WI38 (cell line): ENCODE data around the gene ACTR6.
"Not testable (repeated sequence)": the region's sequence is repeated elsewhere in the genome, so short reads cannot be mapped to it uniquely, and the experiment has no call there.

Experiments used
- H3K4me3 ChIP-seq: 2 replicates; pipeline ENCODE4 v1.5.1; 2011; ENCODE audit warnings: low read depth, mild to moderate bottlenecking, control low read depth, low read length
- TF ChIP-seq, protein P1 (sequence below): IDR thresholded peaks from 2 replicates; pipeline ENCODE4 v1.5.1; 2012; ENCODE audit warnings: low read depth, mild to moderate bottlenecking, control low read depth, low read length

The ACTR6 gene

DNA sequence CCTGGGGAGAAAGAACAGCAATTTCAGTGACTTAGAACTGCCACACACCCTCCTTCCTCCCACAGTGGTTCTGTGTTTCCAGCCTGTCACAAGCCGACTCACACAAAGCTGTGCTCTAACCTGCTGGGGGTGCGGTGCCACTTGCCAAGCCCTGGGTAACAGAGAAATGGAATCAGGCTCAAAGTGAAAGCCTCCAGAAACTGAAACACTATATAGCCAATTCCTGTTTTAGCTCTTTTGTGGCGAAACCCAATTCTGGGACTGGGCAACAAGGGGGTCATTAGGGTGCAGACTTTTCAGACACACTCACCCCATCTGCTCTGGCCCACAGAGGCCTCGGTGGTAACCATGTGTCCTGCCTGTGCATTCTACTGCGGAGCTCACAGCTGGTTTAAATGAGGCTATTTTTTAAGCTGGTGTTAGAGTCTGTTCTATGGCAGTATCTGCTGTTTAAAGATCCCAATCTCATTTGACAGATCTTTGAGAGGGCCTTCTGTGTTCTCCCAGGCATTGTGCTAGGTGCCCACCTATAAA, 15.2 kb upstream of the ACTR6 start:
- H3K4me3 ChIP-seq: no peak overlapping the region
- TF ChIP-seq, protein P1, sequence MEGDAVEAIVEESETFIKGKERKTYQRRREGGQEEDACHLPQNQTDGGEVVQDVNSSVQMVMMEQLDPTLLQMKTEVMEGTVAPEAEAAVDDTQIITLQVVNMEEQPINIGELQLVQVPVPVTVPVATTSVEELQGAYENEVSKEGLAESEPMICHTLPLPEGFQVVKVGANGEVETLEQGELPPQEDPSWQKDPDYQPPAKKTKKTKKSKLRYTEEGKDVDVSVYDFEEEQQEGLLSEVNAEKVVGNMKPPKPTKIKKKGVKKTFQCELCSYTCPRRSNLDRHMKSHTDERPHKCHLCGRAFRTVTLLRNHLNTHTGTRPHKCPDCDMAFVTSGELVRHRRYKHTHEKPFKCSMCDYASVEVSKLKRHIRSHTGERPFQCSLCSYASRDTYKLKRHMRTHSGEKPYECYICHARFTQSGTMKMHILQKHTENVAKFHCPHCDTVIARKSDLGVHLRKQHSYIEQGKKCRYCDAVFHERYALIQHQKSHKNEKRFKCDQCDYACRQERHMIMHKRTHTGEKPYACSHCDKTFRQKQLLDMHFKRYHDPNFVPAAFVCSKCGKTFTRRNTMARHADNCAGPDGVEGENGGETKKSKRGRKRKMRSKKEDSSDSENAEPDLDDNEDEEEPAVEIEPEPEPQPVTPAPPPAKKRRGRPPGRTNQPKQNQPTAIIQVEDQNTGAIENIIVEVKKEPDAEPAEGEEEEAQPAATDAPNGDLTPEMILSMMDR: no peak

DNA sequence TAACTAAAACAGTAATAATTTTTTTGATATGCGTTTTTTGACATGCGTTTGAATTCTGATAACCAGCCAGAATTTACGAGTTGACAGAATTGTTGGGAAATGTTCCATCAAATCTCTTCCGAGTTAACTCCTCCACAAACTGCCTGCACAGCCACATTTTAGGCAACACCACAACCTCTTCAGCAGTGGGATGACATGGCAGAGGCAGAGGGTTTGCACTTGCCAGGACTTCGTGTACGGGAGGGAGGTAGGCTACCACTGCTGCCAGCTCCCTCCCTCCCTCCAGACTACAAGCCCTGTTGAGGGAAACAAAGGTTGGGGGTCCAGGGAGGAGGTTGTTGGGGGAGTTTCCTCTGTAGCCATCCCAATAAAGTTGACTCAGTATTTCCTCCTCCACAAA, 14.5 kb upstream of the ACTR6 start:
- TF ChIP-seq, protein P1: no peak

DNA sequence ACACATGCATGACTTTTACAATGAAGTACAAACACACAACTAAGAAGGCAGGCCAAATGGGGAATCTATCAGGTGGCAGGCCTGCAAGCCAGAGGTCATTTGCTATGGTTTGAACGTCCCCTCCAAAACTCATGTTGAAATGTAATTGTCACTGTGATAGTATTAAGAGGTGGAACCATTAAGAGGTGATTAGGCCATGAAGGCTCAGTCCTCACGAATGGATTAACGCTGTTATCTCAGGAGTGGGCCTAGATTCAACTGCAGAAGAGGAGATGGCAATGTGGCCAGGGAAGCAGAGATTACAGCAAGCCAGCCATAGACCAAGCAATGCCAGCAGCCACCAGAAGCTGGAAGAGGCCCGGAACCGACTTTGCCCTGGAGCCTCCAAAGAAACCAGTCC, 13.5 kb upstream of the ACTR6 start:
- H3K4me3 ChIP-seq: no peak overlapping the region
- TF ChIP-seq, protein P1: no peak

More for the DNA sequence above, 14.5 kb upstream of the ACTR6 start:
- no peak overlapping the region for H3K4me3 ChIP-seq

DNA sequence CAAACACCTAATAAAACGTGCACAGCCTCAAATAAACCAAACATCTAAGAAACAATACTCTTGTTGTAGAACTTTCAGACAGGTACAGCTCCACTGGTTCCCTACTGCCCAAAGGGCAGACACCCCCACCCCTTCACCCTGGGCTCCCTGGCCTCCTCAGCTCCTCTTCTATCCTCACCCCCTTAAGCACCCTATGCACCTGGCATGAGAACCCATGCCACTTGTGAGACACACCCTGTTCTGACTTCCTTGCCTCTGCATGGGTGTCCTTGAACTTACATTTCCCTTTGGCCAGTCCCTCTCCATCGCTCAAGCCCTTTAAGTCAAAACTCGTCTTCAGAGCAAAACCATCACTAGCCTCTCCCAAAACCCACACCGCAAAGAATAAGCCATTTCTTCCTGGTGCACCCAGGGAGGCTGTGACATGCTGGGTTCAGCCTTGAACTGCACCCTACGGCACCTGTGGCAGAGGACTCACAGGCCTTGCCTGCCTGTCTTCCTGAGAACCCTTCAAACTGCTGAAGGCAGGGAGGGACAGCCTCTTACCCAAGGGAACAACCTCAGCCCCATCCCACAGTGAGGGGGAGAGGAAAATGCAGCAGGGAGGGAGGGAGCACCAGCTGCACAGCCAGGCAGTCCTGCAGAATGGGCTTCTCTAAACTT, 12.6 kb upstream of the ACTR6 start:
- H3K4me3 ChIP-seq: no peak overlapping the region
- TF ChIP-seq, protein P1: no peak

DNA sequence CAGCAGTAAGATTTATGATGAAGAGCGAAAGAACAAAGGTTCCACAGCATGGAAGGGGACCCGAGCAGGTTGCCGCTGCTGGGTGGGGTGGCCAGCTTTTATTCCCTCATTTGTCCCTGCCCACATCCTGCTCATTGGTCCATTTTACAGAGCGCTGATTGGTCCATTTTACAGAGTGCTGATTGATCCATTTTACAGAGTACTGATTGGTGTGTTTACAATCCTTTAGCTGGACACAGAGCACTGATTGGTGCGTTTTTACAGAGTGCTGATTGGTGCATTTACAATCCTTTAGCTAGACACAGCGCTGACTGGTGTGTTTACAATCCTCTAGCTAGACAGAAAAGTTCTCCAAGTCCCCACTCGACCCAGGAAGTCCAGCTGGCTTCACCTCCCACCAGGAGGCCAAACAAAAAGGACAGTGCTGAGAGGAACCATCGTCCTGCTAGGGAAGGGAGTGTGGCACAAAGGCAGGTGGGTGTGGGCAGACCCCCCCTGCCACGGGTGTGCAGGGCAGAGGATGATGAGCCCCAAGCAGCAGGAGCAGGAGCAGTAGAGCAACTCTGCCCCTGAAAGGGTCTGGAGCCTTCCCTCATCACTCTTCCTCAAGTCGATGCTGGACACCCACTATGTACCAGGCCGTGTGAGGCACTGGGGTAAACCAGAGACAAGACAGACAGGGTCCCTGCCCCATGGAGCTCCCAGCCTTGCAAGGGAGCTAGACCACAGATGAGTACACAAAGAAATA, 11.6 kb upstream of the ACTR6 start:
- not testable (repeated sequence) for H3K4me3 ChIP-seq

DNA sequence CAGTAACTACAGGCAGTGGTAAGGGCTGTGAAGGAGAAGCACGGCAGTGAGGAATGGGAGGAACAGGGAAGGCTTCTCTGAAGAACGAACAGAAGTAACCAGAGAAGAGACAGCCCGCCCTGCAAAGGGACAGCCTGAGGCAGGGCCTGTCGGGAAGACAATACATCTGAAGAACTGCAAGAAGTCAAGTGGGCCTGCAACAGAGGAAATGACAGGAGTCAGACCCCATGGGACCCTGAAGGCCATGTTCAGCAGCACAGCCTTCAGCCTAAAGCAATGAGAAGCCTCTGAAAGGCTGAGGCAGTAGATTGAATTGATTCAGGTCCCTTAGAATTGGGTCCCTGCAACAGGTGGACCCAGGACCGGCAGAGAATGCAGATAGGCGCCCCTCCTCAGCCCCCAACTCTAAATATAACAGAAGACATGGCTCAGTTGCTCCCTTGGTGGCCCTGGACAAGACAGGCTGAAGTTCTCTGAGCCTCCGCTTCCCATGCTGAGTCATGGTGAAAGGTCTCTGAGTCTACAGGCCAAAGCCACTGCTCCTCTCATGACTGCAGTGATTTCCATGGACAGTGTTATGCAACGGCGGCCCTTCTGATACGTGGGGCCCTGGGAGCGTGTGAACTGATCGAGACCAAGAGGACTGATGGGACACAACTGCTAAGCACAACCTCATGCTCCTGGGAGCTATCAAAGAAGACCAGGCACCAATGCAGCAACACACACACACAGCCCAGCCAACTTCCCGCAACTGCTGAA, 10.8 kb upstream of the ACTR6 start:
- H3K4me3 ChIP-seq: no peak overlapping the region
- TF ChIP-seq, protein P1: no peak

DNA sequence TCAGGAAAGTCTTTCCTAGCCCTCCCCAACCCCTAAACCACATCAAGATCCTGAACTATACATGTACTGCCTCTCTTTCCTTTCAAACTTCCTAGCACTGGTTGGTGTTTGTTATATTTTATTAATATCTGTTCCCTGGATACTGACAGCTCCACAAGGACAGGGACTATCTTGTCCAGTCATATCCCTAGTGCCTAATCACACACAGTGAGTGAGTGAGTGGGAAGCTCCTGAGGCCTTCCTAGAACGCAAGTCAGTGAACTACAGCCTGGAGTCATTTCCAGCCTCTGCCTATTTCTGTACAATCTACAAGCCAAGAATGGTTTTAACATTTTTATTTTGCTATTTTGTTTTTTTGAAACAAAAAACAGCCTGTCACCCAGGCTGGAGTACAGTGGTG, 7.5 kb upstream of the ACTR6 start:
- TF ChIP-seq, protein P1: no peak
- no peak overlapping the region for H3K4me3 ChIP-seq
